Ectodermal cell (in vitro differentiated cells): Measurements from ENCODE around the gene TMEM87B.
"Not testable (repeated sequence)": the region's sequence is repeated elsewhere in the genome, so short reads cannot be mapped to it uniquely, and the experiment has no call there.

Experiments used
- H3K27ac ChIP-seq: 2 replicates; pipeline ENCODE4 v1.7.0; 2013; ENCODE audit warnings: mild to moderate bottlenecking, low read depth, low read length; ENCODE audit not compliant: insufficient read depth, poor library complexity, severe bottlenecking
- H3K27me3 ChIP-seq: 2 replicates; pipeline ENCODE4 v1.7.0; 2013; ENCODE audit warnings: mild to moderate bottlenecking, low read length; ENCODE audit not compliant: insufficient read depth, control insufficient read depth, poor library complexity, severe bottlenecking
- H3K36me3 ChIP-seq: one replicate; pipeline ENCODE4 v1.7.0; 2013; ENCODE audit warnings: low read length; ENCODE audit not compliant: control insufficient read depth, insufficient read depth
- H3K4me1 ChIP-seq: one replicate; pipeline ENCODE4 v1.7.0; 2013; ENCODE audit warnings: low read length; ENCODE audit not compliant: control insufficient read depth, insufficient read depth
- H3K4me3 ChIP-seq: 2 replicates; pipeline ENCODE4 v1.7.0; 2013; ENCODE audit warnings: low read depth, low read length, control low read depth; ENCODE audit not compliant: insufficient read depth
- H3K9me3 ChIP-seq: 2 replicates; pipeline ENCODE4 v1.7.0; 2013; ENCODE audit warnings: mild to moderate bottlenecking, low read length, moderate library complexity; ENCODE audit not compliant: control insufficient read depth
- WGBS, 2 experiments: methylation state at CpG; one replicate each; pipeline ENCODE4 v1.1.7; 2013; ENCODE audit warnings: missing lambda C conversion rate in 2 of 2; 5-methylcytosine and 5-hydroxymethylcytosine counted together

Gene TMEM87B

GRCh38 chr2:112137516-112138158 lies 82.6 kb downstream of the TMEM87B start:
- 47 to 53% methylated on average over 15 of the region's 15 CpGs for WGBS, 2 experiments

GRCh38 chr2:112138159-112139032 lies 83.3 kb downstream of the TMEM87B start, which contains the start of gene FBLN7:
Gene FBLN7 (plus strand): TSS chr2:112138385. CDS start chr2:112138656, 271 bp downstream.
- Histone ChIP-seq H3K4me1 (peaks cover 3% of the 10 kb centered on the region), H3K9me3 (no peaks in the 10 kb centered on the region), H3K27ac (no peak within 1 kb of the TSS), H3K36me3 (no peaks in the 10 kb centered on the region), H3K4me3 (peak within 1 kb of the TSS; percentile 40), H3K27me3 (peaks cover 38% of the 10 kb centered on the region)
- 1% methylated on average over 84 of the region's 84 CpGs for WGBS, 2 experiments

More at GRCh38 chr2:112137516-112138158, 82.6 kb downstream of the TMEM87B start:
- peaks cover 3% of the 10 kb centered on the region for H3K4me1 ChIP-seq
- H3K27me3 ChIP-seq = peaks cover 38% of the 10 kb centered on the region
- H3K36me3 ChIP-seq = no peaks in the 10 kb centered on the region
- no peak overlapping the region for H3K27ac ChIP-seq
- H3K9me3 ChIP-seq = no peaks in the 10 kb centered on the region
- H3K4me3 ChIP-seq = peak overlapping the region; percentile 40

- H3K36me3 ChIP-seq, H3K9me3 ChIP-seq, H3K4me1 ChIP-seq, H3K27ac ChIP-seq: not testable (repeated sequence)
- Histone ChIP-seq H3K27me3 (peaks cover 38% of the 10 kb centered on the region), H3K4me3 (peak overlapping the region; percentile 40)
- 0 to 1% methylated on average over 9 to 14 of the region's 32 CpGs for WGBS, 2 experiments
These were observed 84.1 kb downstream of the TMEM87B start for GRCh38 chr2:112139033-112139614.

- H3K9me3 ChIP-seq, H3K27ac ChIP-seq, H3K4me1 ChIP-seq, H3K36me3 ChIP-seq: not testable (repeated sequence)
- H3K4me3 ChIP-seq = peak overlapping the region; percentile 50
- peaks cover 38% of the 10 kb centered on the region for H3K27me3 ChIP-seq
- WGBS, 2 experiments = 0 to 1% methylated on average over 35 to 36 of the region's 38 CpGs
These were observed 84.7 kb downstream of the TMEM87B start for GRCh38 chr2:112139661-112140204.

GRCh38 chr2:112140205-112140802 lies 85.2 kb downstream of the TMEM87B start:
- no peak overlapping the region for H3K27ac ChIP-seq
- no peaks in the 10 kb centered on the region for H3K36me3 ChIP-seq
- H3K4me1 ChIP-seq = peaks cover 3% of the 10 kb centered on the region
- peak overlapping the region; percentile 50 for H3K4me3 ChIP-seq
- peaks cover 38% of the 10 kb centered on the region for H3K27me3 ChIP-seq
- WGBS, 2 experiments = 3 to 4% methylated on average over 30 of the region's 30 CpGs
- H3K9me3 ChIP-seq = no peaks in the 10 kb centered on the region

GRCh38 chr2:112140899-112141625 lies 86.0 kb downstream of the TMEM87B start:
- WGBS, 2 experiments = 78 to 79% methylated on average over 20 of the region's 20 CpGs
- peaks cover 38% of the 10 kb centered on the region for H3K27me3 ChIP-seq

GRCh38 chr2:112141626-112142007 lies 86.5 kb downstream of the TMEM87B start:
- 95% methylated on average over 7 of the region's 7 CpGs for WGBS, 2 experiments
- H3K4me1 ChIP-seq = peaks cover 3% of the 10 kb centered on the region
- no peak overlapping the region for H3K4me3 ChIP-seq
- no peak overlapping the region for H3K27ac ChIP-seq
- no peaks in the 10 kb centered on the region for H3K36me3 ChIP-seq
- peaks cover 34% of the 10 kb centered on the region for H3K27me3 ChIP-seq
- H3K9me3 ChIP-seq = no peaks in the 10 kb centered on the region

More at GRCh38 chr2:112140899-112141625, 86.0 kb downstream of the TMEM87B start:
- H3K4me3 ChIP-seq = peak overlapping the region; percentile 50
- H3K9me3 ChIP-seq = no peaks in the 10 kb centered on the region
- peaks cover 3% of the 10 kb centered on the region for H3K4me1 ChIP-seq
- H3K36me3 ChIP-seq = no peaks in the 10 kb centered on the region
- H3K27ac ChIP-seq = no peak overlapping the region

- no peak overlapping the region for H3K27ac ChIP-seq
- H3K4me1 ChIP-seq = peaks cover 3% of the 10 kb centered on the region
- no peaks in the 10 kb centered on the region for H3K9me3 ChIP-seq
- WGBS, 2 experiments = 88 to 89% methylated on average over 8 of the region's 8 CpGs
- no peaks in the 10 kb centered on the region for H3K36me3 ChIP-seq
- no peak overlapping the region for H3K4me3 ChIP-seq
- peaks cover 24% of the 10 kb centered on the region for H3K27me3 ChIP-seq
These were observed 87.5 kb downstream of the TMEM87B start for GRCh38 chr2:112142525-112143078.

- H3K27ac ChIP-seq = no peak overlapping the region
- no peak overlapping the region for H3K4me3 ChIP-seq
- H3K36me3 ChIP-seq = no peaks in the 10 kb centered on the region
- 89 to 91% methylated on average over 5 of the region's 5 CpGs for WGBS, 2 experiments
- no peaks in the 10 kb centered on the region for H3K9me3 ChIP-seq
- peaks cover 3% of the 10 kb centered on the region for H3K4me1 ChIP-seq
- H3K27me3 ChIP-seq = peaks cover 19% of the 10 kb centered on the region
These were observed 88.1 kb downstream of the TMEM87B start for GRCh38 chr2:112143150-112143549.
